GM23338 (cell line): ENCODE data around the gene SLFN13. TPM values are rescaled to one million over a fixed set of nuclear protein-coding genes. Genes with fewer than 3 reads are reported as not detected.

Experiments used
- ATAC-seq: fragments of 200-7000 bp; cut with Tn5 transposase; 3 replicates; pipeline ENCODE4 v1.9.1; 2020
- DNase-seq: peaks from one replicate; pipeline ENCODE4 v3.0.0-alpha.2; 2015; ENCODE audit warnings: low spot score
- H2AFZ ChIP-seq: fragments of 200-600 bp; sonication (generic); 2 replicates; pipeline ENCODE4 v1.8.0; 2016; ENCODE audit warnings: antibody characterized with exemption, mild to moderate bottlenecking, moderate library complexity
- H3F3A ChIP-seq: fragments of 200-600 bp; sonication (generic); replicated peaks from 2 replicates; pipeline ENCODE4 v1.8.0; 2017; ENCODE audit warnings: antibody characterized with exemption, mixed run types, low read depth
- H3K27ac ChIP-seq: fragments of 200-600 bp; sonication (generic); 2 replicates; pipeline ENCODE4 v1.6.1; 2016; ENCODE audit warnings: low read depth
- H3K27me3 ChIP-seq: fragments of 200-600 bp; sonication (generic); 2 replicates; pipeline ENCODE4 v1.8.0; 2016; ENCODE audit warnings: mild to moderate bottlenecking, mixed run types, moderate library complexity; ENCODE audit not compliant: insufficient read depth
- H3K36me3 ChIP-seq: fragments of 200-600 bp; sonication (generic); 2 replicates; pipeline ENCODE4 v1.8.0; 2016; ENCODE audit warnings: mild to moderate bottlenecking; ENCODE audit not compliant: insufficient read depth
- H3K4me1 ChIP-seq: fragments of 200-600 bp; sonication (generic); 2 replicates; pipeline ENCODE4 v1.8.0; 2016; ENCODE audit warnings: mild to moderate bottlenecking, moderate library complexity; ENCODE audit not compliant: insufficient read depth
- H3K4me2 ChIP-seq: fragments of 200-600 bp; sonication (generic); 2 replicates; pipeline ENCODE4 v1.7.1; 2017; ENCODE audit warnings: mixed run types
- H3K4me3 ChIP-seq: fragments of 200-600 bp; sonication (generic); 2 replicates; pipeline ENCODE4 v1.6.1; 2016; ENCODE audit warnings: mixed run types
- H3K79me2 ChIP-seq: fragments of 200-600 bp; sonication (generic); replicated peaks from 2 replicates; pipeline ENCODE4 v1.8.0; 2017; ENCODE audit warnings: mild to moderate bottlenecking; ENCODE audit not compliant: insufficient read depth
- H3K9me2 ChIP-seq: fragments of 200-600 bp; sonication (generic); 2 replicates; pipeline ENCODE4 v1.8.0; 2017; ENCODE audit not compliant: insufficient read depth
- H4K20me1 ChIP-seq: fragments of 200-600 bp; sonication (generic); replicated peaks from 2 replicates; pipeline ENCODE4 v1.8.0; 2017; ENCODE audit warnings: mild to moderate bottlenecking; ENCODE audit not compliant: insufficient read depth
- H3K27ac Mint-ChIP-seq: 2 replicates; pipeline ENCODE4 v1.8.0; 2020; ENCODE audit warnings: inconsistent platforms, mild to moderate bottlenecking, moderate library complexity, mixed read lengths
- H3K27me3 Mint-ChIP-seq: 3 replicates; pipeline ENCODE4 v1.8.0; 2022; ENCODE audit warnings: low read depth, mild to moderate bottlenecking, moderate library complexity, mixed read lengths, inconsistent platforms; ENCODE audit not compliant: insufficient read depth, poor library complexity
- H3K36me3 Mint-ChIP-seq: 3 replicates; pipeline ENCODE4 v1.8.0; 2021; ENCODE audit warnings: low read depth, mild to moderate bottlenecking, inconsistent platforms, moderate library complexity, mixed read lengths
- H3K4me1 Mint-ChIP-seq: 3 replicates; pipeline ENCODE4 v1.8.0; 2020; ENCODE audit warnings: mild to moderate bottlenecking, inconsistent platforms, mixed read lengths
- H3K4me3 Mint-ChIP-seq: 3 replicates; pipeline ENCODE4 v1.8.0; 2021; ENCODE audit warnings: moderate library complexity, mild to moderate bottlenecking, inconsistent platforms, mixed read lengths
- H3K9me3 Mint-ChIP-seq: 3 replicates; pipeline ENCODE4 v1.8.0; 2020; ENCODE audit warnings: moderate library complexity, mild to moderate bottlenecking, inconsistent platforms, mixed read lengths
- CREB1 ChIP-seq: fragments of 250-450 bp; sonication (Bioruptor Pico); IDR thresholded peaks from 2 replicates; pipeline ENCODE4 v1.5.0; 2020; ENCODE audit warnings: low read depth, mild to moderate bottlenecking, moderate library complexity
- EZH2phosphoT487 ChIP-seq: fragments of 200-600 bp; sonication (generic); IDR thresholded peaks from one replicate; pipeline ENCODE4 v1.8.1; 2018; ENCODE audit warnings: antibody characterized with exemption; ENCODE audit not compliant: unreplicated experiment
- JUNB ChIP-seq: IDR thresholded peaks from one replicate; pipeline ENCODE4 v1.6.1; 2016; ENCODE audit warnings: antibody characterized with exemption; ENCODE audit not compliant: unreplicated experiment
- NANOG ChIP-seq: IDR thresholded peaks from 2 replicates; pipeline ENCODE4 v1.6.1; 2016; ENCODE audit warnings: antibody characterized with exemption, borderline replicate concordance
- POLR2AphosphoS5 ChIP-seq: IDR thresholded peaks from 2 replicates; pipeline ENCODE4 v1.6.1; 2016; ENCODE audit warnings: antibody characterized with exemption, low read depth
- STAT1 ChIP-seq: IDR thresholded peaks from one replicate; pipeline ENCODE4 v1.6.1; 2016; ENCODE audit warnings: antibody characterized with exemption; ENCODE audit not compliant: unreplicated experiment
- ZNF114 ChIP-seq: fragments of 250-450 bp; sonication (Bioruptor Pico); IDR thresholded peaks from 2 replicates; pipeline ENCODE4 v1.5.0; 2020; ENCODE audit warnings: mild to moderate bottlenecking, moderate library complexity
- ZNF331 ChIP-seq: fragments of 250-450 bp; sonication (Bioruptor Pico); IDR thresholded peaks from 2 replicates; pipeline ENCODE4 v1.5.0; 2020; ENCODE audit warnings: low read depth, mild to moderate bottlenecking, moderate library complexity
- polyA plus RNA-seq: library from polyadenylated mRNA; unstranded; fragments of >200 nt; fragmentation: Nextera tagmentation; extraction: Ambion mirVana; gene quantifications from 2 replicates; pipeline ENCODE4 v1.2.1, GENCODE V29; 2016
- total RNA-seq: library from RNA; depleted of rRNA; stranded (reverse); fragments of >200 nt; shearing (Covaris generic); gene quantifications from 2 replicates; pipeline ENCODE4 v1.2.3, GENCODE V29; 2014
- TF ChIP-seq, protein P1 (sequence below), 2 experiments: fragments of 200-600 bp in 1 of 2; sonication (generic) in 1 of 2; conservative IDR thresholded peaks; 2 replicates each; pipeline versions ENCODE4 v1.5.1 to v1.6.1; 2016 to 2017; ENCODE audit warnings: antibody characterized with exemption in 2 of 2, low read depth in 2 of 2, mild to moderate bottlenecking in 2 of 2, moderate library complexity in 1 of 2
- TF ChIP-seq, protein P2 (sequence below): fragments of 250-450 bp; sonication (Bioruptor Pico); IDR thresholded peaks from 2 replicates; pipeline ENCODE4 v1.5.0; 2020; ENCODE audit warnings: mild to moderate bottlenecking, moderate library complexity
- TF ChIP-seq, protein P3 (sequence below): IDR thresholded peaks from one replicate; pipeline ENCODE4 v1.6.1; 2018; ENCODE audit warnings: antibody characterized with exemption; ENCODE audit not compliant: unreplicated experiment

The SLFN13 gene
- total and polyA plus RNA-seq, 2 experiments from 2014 or later = 1.0 to 3.1 TPM

DNA sequence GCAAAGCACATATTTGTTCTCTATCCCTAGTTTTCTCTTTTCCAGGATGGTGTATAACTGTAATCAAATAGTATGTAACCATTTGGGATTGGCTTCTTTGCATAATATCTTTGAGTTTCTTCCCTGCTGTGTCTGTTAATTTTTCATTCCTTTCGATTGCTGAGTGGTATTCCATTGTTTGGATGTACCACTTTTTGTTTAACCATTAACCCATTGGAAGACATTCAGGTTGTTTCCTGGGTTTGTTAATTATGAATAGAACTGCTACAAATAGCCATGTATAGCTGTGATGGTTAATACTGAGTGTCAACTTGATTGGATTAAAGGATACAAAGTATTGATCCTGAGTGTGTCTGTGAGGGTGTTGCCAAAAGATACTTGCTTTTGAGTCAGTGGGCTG, 4.6 kb upstream of the SLFN13 start:
- peaks cover 9% of the 10 kb centered on the region; the same call in 1 of the 2 replicates for H3K4me1 ChIP-seq
- H3K27me3 ChIP-seq = peaks cover 100% of the 10 kb centered on the region
- TF ChIP-seq, protein P1, sequence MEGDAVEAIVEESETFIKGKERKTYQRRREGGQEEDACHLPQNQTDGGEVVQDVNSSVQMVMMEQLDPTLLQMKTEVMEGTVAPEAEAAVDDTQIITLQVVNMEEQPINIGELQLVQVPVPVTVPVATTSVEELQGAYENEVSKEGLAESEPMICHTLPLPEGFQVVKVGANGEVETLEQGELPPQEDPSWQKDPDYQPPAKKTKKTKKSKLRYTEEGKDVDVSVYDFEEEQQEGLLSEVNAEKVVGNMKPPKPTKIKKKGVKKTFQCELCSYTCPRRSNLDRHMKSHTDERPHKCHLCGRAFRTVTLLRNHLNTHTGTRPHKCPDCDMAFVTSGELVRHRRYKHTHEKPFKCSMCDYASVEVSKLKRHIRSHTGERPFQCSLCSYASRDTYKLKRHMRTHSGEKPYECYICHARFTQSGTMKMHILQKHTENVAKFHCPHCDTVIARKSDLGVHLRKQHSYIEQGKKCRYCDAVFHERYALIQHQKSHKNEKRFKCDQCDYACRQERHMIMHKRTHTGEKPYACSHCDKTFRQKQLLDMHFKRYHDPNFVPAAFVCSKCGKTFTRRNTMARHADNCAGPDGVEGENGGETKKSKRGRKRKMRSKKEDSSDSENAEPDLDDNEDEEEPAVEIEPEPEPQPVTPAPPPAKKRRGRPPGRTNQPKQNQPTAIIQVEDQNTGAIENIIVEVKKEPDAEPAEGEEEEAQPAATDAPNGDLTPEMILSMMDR (conservative IDR thresholded peaks at IDR 0.05; ENCODE audit: low read depth in 2 of 2) = no peak
- TF ChIP-seq, protein P2, sequence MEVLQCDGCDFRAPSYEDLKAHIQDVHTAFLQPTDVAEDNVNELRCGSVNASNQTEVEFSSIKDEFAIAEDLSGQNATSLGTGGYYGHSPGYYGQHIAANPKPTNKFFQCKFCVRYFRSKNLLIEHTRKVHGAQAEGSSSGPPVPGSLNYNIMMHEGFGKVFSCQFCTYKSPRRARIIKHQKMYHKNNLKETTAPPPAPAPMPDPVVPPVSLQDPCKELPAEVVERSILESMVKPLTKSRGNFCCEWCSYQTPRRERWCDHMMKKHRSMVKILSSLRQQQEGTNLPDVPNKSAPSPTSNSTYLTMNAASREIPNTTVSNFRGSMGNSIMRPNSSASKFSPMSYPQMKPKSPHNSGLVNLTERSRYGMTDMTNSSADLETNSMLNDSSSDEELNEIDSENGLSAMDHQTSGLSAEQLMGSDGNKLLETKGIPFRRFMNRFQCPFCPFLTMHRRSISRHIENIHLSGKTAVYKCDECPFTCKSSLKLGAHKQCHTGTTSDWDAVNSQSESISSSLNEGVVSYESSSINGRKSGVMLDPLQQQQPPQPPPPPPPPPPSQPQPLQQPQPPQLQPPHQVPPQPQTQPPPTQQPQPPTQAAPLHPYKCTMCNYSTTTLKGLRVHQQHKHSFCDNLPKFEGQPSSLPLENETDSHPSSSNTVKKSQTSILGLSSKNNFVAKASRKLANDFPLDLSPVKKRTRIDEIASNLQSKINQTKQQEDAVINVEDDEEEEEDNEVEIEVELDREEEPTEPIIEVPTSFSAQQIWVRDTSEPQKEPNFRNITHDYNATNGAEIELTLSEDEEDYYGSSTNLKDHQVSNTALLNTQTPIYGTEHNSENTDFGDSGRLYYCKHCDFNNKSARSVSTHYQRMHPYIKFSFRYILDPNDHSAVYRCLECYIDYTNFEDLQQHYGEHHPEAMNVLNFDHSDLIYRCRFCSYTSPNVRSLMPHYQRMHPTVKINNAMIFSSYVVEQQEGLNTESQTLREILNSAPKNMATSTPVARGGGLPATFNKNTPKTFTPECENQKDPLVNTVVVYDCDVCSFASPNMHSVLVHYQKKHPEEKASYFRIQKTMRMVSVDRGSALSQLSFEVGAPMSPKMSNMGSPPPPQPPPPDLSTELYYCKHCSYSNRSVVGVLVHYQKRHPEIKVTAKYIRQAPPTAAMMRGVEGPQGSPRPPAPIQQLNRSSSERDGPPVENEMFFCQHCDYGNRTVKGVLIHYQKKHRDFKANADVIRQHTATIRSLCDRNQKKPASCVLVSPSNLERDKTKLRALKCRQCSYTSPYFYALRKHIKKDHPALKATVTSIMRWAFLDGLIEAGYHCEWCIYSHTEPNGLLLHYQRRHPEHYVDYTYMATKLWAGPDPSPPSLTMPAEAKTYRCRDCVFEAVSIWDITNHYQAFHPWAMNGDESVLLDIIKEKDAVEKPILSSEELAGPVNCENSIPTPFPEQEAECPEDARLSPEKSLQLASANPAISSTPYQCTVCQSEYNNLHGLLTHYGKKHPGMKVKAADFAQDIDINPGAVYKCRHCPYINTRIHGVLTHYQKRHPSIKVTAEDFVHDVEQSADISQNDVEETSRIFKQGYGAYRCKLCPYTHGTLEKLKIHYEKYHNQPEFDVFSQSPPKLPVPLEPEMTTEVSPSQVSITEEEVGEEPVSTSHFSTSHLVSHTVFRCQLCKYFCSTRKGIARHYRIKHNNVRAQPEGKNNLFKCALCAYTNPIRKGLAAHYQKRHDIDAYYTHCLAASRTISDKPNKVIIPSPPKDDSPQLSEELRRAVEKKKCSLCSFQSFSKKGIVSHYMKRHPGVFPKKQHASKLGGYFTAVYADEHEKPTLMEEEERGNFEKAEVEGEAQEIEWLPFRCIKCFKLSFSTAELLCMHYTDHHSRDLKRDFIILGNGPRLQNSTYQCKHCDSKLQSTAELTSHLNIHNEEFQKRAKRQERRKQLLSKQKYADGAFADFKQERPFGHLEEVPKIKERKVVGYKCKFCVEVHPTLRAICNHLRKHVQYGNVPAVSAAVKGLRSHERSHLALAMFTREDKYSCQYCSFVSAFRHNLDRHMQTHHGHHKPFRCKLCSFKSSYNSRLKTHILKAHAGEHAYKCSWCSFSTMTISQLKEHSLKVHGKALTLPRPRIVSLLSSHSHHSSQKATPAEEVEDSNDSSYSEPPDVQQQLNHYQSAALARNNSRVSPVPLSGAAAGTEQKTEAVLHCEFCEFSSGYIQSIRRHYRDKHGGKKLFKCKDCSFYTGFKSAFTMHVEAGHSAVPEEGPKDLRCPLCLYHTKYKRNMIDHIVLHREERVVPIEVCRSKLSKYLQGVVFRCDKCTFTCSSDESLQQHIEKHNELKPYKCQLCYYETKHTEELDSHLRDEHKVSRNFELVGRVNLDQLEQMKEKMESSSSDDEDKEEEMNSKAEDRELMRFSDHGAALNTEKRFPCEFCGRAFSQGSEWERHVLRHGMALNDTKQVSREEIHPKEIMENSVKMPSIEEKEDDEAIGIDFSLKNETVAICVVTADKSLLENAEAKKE = no peak
- TF ChIP-seq ZNF114 (CRISPR knock-in tag) = no peak
- no peak for TF ChIP-seq STAT1
- TF ChIP-seq ZNF331 (CRISPR knock-in tag) = no peak
- TF ChIP-seq POLR2AphosphoS5 = no peak
- TF ChIP-seq, protein P3, sequence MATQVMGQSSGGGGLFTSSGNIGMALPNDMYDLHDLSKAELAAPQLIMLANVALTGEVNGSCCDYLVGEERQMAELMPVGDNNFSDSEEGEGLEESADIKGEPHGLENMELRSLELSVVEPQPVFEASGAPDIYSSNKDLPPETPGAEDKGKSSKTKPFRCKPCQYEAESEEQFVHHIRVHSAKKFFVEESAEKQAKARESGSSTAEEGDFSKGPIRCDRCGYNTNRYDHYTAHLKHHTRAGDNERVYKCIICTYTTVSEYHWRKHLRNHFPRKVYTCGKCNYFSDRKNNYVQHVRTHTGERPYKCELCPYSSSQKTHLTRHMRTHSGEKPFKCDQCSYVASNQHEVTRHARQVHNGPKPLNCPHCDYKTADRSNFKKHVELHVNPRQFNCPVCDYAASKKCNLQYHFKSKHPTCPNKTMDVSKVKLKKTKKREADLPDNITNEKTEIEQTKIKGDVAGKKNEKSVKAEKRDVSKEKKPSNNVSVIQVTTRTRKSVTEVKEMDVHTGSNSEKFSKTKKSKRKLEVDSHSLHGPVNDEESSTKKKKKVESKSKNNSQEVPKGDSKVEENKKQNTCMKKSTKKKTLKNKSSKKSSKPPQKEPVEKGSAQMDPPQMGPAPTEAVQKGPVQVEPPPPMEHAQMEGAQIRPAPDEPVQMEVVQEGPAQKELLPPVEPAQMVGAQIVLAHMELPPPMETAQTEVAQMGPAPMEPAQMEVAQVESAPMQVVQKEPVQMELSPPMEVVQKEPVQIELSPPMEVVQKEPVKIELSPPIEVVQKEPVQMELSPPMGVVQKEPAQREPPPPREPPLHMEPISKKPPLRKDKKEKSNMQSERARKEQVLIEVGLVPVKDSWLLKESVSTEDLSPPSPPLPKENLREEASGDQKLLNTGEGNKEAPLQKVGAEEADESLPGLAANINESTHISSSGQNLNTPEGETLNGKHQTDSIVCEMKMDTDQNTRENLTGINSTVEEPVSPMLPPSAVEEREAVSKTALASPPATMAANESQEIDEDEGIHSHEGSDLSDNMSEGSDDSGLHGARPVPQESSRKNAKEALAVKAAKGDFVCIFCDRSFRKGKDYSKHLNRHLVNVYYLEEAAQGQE = no peak
- TF ChIP-seq EZH2phosphoT487 = no peak
- TF ChIP-seq NANOG = no peak
- no peak for TF ChIP-seq JUNB
- TF ChIP-seq CREB1 (CRISPR knock-in tag) = no peak
- H3K4me3 Mint-ChIP-seq = no peak overlapping the region
- no peak overlapping the region for H3K4me3 ChIP-seq
- no peaks in the 10 kb centered on the region for H3K9me3 Mint-ChIP-seq
- no peak overlapping the region for H2AFZ ChIP-seq
- H3K36me3 Mint-ChIP-seq = no peaks in the 10 kb centered on the region
- ATAC-seq = no peak
- H3K27me3 Mint-ChIP-seq = peaks cover 67% of the 10 kb centered on the region
- peaks cover 6% of the 10 kb centered on the region; the same call in 1 of the 2 replicates for H3F3A ChIP-seq
- peaks cover 8% of the 10 kb centered on the region for H3K4me1 Mint-ChIP-seq
- H3K27ac ChIP-seq = no peak overlapping the region
- H3K36me3 ChIP-seq = no peaks in the 10 kb centered on the region
- no peaks in the 10 kb centered on the region for H3K79me2 ChIP-seq
- peaks cover 17% of the 10 kb centered on the region; the same call in 1 of the 2 replicates for H4K20me1 ChIP-seq
- no peak overlapping the region for H3K4me2 ChIP-seq
- H3K9me2 ChIP-seq = no peaks in the 10 kb centered on the region
- H3K27ac Mint-ChIP-seq = no peak overlapping the region
- DNase-seq = no peak
